ENCODE measurements around the gene RHEB. TPM values are rescaled to one million over a fixed set of nuclear protein-coding genes. Genes with fewer than 3 reads are reported as not detected.

The RHEB gene
- polyA plus RNA-seq, 1 donor from 2014 or later = 289 TPM

DNA sequence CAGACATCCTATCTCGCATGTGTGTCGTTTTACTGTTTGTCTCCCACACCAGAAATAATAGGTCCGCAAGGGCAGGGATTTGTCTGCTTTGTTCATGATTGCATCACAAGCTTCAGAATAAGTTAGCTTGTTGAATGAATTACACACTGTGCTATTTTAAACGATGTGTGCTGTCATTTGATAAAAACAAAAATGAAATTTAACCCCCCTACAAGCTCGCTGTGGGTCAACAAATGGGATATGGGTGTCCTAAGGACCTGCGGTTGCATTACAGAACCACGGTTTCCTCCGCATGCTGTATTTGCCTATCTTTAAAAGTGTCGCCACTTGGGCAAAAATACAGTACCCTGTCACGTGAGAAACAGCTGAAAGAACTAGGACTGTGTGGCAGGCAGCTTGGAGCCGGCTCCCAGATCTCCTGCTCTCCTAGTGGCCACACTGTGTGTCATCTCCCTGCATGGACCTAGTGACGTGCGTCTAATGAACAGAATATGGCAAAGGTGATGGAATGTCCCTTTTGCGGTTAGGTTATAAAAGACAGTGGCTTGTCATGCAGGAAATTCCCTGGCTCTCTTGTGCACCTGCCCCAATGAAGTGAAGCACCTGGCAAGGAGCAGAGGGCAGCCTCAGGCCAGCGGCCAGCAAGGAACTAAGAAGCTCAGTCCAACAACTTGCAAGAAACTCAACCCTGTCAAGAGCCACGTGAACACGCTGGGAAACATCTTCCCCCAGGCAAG is 46.9 kb downstream of the RHEB start:
- H3K36me3 ChIP-seq (ENCODE audit: insufficient read depth, low read length) = no peaks in the 10 kb centered on the region
- H3F3A ChIP-seq (ENCODE audit: insufficient read depth, low read length, poor library complexity, severe bottlenecking) = no peaks in the 10 kb centered on the region
- H3K27me3 ChIP-seq (ENCODE audit: insufficient read depth, low read depth, low read length) = no peaks in the 10 kb centered on the region
- no peak overlapping the region for H3K27ac ChIP-seq (ENCODE audit: low read length)
- no peaks in the 10 kb centered on the region for H3K9me3 ChIP-seq (ENCODE audit: low read length)
- peaks cover 5% of the 10 kb centered on the region for H3K79me2 ChIP-seq (replicated peaks; ENCODE audit: insufficient read depth, low read length)
- TF ChIP-seq, protein P1, sequence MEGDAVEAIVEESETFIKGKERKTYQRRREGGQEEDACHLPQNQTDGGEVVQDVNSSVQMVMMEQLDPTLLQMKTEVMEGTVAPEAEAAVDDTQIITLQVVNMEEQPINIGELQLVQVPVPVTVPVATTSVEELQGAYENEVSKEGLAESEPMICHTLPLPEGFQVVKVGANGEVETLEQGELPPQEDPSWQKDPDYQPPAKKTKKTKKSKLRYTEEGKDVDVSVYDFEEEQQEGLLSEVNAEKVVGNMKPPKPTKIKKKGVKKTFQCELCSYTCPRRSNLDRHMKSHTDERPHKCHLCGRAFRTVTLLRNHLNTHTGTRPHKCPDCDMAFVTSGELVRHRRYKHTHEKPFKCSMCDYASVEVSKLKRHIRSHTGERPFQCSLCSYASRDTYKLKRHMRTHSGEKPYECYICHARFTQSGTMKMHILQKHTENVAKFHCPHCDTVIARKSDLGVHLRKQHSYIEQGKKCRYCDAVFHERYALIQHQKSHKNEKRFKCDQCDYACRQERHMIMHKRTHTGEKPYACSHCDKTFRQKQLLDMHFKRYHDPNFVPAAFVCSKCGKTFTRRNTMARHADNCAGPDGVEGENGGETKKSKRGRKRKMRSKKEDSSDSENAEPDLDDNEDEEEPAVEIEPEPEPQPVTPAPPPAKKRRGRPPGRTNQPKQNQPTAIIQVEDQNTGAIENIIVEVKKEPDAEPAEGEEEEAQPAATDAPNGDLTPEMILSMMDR (IDR thresholded peaks at IDR 0.05; ENCODE audit: poor library complexity, severe bottlenecking) = no peak
- TF ChIP-seq TAF1 (IDR thresholded peaks at IDR 0.05; ENCODE audit: low read depth) = no peak
- H3K4me2 ChIP-seq (ENCODE audit: low read length) = no peak overlapping the region
- no peak overlapping the region for H3K4me3 ChIP-seq (ENCODE audit: low read length)
- no peak overlapping the region for H3K9ac ChIP-seq (ENCODE audit: low read length)
- H3K9me2 ChIP-seq (ENCODE audit: insufficient read depth, low read length) = no peaks in the 10 kb centered on the region
- no peaks in the 10 kb centered on the region for H4K20me1 ChIP-seq (ENCODE audit: insufficient read depth)
- H2AFZ ChIP-seq (ENCODE audit: low read depth, low read length) = no peak overlapping the region

DNA sequence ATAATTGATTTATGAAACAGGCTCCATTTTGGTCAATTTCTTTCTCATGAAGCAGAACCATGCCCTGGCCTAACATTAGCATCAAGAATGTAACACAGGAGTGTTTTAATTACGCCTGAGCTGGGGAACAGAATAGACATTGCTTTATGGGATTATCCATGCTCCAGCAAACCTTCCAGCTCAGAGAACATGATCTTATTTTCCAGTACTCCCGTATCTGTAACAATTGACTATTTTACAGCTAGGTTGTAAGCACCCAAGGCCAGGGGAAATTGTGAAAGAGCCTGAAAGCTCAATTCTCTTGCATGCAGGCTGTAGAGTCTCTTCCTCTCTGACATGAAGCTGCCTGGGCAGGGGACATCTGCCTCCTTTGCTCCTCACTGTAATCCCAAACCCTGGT is 49.0 kb downstream of the RHEB start:
- Histone ChIP-seq H3K9me3 (ENCODE audit: low read length) (no peaks in the 10 kb centered on the region), H3K36me3 (ENCODE audit: insufficient read depth, low read length) (peaks cover under 1% of the 10 kb centered on the region), H3F3A (ENCODE audit: insufficient read depth, low read length, poor library complexity, severe bottlenecking) (no peaks in the 10 kb centered on the region), H3K27ac (ENCODE audit: low read length) (peak overlapping the region; percentile 29), H3K79me2 (replicated peaks; ENCODE audit: insufficient read depth, low read length) (peaks cover 3% of the 10 kb centered on the region), H3K4me2 (ENCODE audit: low read length) (no peak overlapping the region), H3K9ac (ENCODE audit: low read length) (no peak overlapping the region), H2AFZ (ENCODE audit: low read depth, low read length) (no peak overlapping the region), H3K9me2 (ENCODE audit: insufficient read depth, low read length) (no peaks in the 10 kb centered on the region), H4K20me1 (ENCODE audit: insufficient read depth) (no peaks in the 10 kb centered on the region), H3K27me3 (ENCODE audit: insufficient read depth, low read depth, low read length) (no peaks in the 10 kb centered on the region), H3K4me3 (ENCODE audit: low read length) (no peak overlapping the region)
- TF ChIP-seq EP300 (conservative IDR thresholded peaks at IDR 0.05; ENCODE audit: poor library complexity, severe bottlenecking) (no peak), RAD21 (conservative IDR thresholded peaks at IDR 0.05) (no peak), EZH2 (IDR thresholded peaks at IDR 0.05; ENCODE audit: borderline replicate concordance, insufficient read depth, low read length, poor library complexity, severe bottlenecking) (no peak), MXI1 (conservative IDR thresholded peaks at IDR 0.05; ENCODE audit: poor library complexity, severe bottlenecking) (no peak)
- TF ChIP-seq, protein P2, sequence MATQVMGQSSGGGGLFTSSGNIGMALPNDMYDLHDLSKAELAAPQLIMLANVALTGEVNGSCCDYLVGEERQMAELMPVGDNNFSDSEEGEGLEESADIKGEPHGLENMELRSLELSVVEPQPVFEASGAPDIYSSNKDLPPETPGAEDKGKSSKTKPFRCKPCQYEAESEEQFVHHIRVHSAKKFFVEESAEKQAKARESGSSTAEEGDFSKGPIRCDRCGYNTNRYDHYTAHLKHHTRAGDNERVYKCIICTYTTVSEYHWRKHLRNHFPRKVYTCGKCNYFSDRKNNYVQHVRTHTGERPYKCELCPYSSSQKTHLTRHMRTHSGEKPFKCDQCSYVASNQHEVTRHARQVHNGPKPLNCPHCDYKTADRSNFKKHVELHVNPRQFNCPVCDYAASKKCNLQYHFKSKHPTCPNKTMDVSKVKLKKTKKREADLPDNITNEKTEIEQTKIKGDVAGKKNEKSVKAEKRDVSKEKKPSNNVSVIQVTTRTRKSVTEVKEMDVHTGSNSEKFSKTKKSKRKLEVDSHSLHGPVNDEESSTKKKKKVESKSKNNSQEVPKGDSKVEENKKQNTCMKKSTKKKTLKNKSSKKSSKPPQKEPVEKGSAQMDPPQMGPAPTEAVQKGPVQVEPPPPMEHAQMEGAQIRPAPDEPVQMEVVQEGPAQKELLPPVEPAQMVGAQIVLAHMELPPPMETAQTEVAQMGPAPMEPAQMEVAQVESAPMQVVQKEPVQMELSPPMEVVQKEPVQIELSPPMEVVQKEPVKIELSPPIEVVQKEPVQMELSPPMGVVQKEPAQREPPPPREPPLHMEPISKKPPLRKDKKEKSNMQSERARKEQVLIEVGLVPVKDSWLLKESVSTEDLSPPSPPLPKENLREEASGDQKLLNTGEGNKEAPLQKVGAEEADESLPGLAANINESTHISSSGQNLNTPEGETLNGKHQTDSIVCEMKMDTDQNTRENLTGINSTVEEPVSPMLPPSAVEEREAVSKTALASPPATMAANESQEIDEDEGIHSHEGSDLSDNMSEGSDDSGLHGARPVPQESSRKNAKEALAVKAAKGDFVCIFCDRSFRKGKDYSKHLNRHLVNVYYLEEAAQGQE (IDR thresholded peaks at IDR 0.05; ENCODE audit: borderline replicate concordance) = no peak

DNA sequence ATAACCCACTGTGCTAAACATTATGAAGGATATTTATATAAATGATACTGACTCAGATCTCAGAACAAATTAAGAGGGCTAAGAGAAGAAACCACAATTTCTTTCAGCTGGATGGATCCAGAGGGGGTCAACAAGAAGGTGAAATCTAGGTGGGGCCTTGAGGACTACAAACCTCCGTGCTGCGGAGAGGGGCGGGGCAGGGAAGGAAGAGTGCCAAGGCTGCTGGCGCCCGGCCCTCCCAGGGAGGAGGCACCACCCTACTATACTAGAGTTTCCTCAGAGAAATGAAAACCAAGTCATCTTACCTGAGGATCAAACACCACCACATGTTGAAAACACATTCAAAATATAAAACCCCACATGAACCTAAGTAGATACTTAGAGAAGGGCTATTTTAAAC is 50.4 kb downstream of the RHEB start:
- Histone ChIP-seq H3K9me3 (ENCODE audit: low read length) (no peaks in the 10 kb centered on the region), H3K4me2 (ENCODE audit: low read length) (no peak overlapping the region), H2AFZ (ENCODE audit: low read depth, low read length) (no peak overlapping the region), H4K20me1 (ENCODE audit: insufficient read depth) (no peaks in the 10 kb centered on the region), H3K9ac (ENCODE audit: low read length) (no peak overlapping the region), H3F3A (ENCODE audit: insufficient read depth, low read length, poor library complexity, severe bottlenecking) (no peaks in the 10 kb centered on the region), H3K27ac (ENCODE audit: low read length) (no peak overlapping the region), H3K36me3 (ENCODE audit: insufficient read depth, low read length) (peaks cover 7% of the 10 kb centered on the region), H3K9me2 (ENCODE audit: insufficient read depth, low read length) (no peaks in the 10 kb centered on the region), H3K27me3 (ENCODE audit: insufficient read depth, low read depth, low read length) (no peaks in the 10 kb centered on the region), H3K4me3 (ENCODE audit: low read length) (no peak overlapping the region), H3K79me2 (replicated peaks; ENCODE audit: insufficient read depth, low read length) (no peaks in the 10 kb centered on the region)
- no peak for TF ChIP-seq SMC3 (conservative IDR thresholded peaks at IDR 0.05; ENCODE audit: poor library complexity)
- TF ChIP-seq RAD21 (conservative IDR thresholded peaks at IDR 0.05) = no peak
- no peak for TF ChIP-seq MXI1 (conservative IDR thresholded peaks at IDR 0.05; ENCODE audit: poor library complexity, severe bottlenecking)
- no peak for TF ChIP-seq TAF1 (IDR thresholded peaks at IDR 0.05; ENCODE audit: low read depth)
- no peak for TF ChIP-seq EP300 (conservative IDR thresholded peaks at IDR 0.05; ENCODE audit: poor library complexity, severe bottlenecking)
- no peak for TF ChIP-seq EZH2 (IDR thresholded peaks at IDR 0.05; ENCODE audit: borderline replicate concordance, insufficient read depth, low read length, poor library complexity, severe bottlenecking)

All from neural cell (in vitro differentiated cells).